Activated CD4-positive, alpha-beta memory T cell treated with anti-CD3 and anti-CD28 coated beads for 36 hours (primary cell): ENCODE measurements around the gene ZNF780A. TPM values are rescaled to one million over a fixed set of nuclear protein-coding genes. Genes with fewer than 3 reads are reported as not detected.
"Not testable (repeated sequence)": the region's sequence is repeated elsewhere in the genome, so short reads cannot be mapped to it uniquely, and the experiment has no call there.

Source experiments
- CTCF ChIA-PET: fragments of 350-600 bp; sonication (Branson Sonifier 250); formaldehyde crosslinking; loops from one replicate; lab custom pipeline; 2021; ENCODE audit warnings: antibody characterized with exemption, inconsistent platforms; lab: Charles Lee
- POLR2A ChIA-PET: fragments of 350-600 bp; sonication (Branson Sonifier 250); formaldehyde crosslinking; loops from one replicate; lab custom pipeline; 2021; ENCODE audit warnings: antibody characterized with exemption; lab: Charles Lee
- DNase-seq: peaks from one replicate; pipeline ENCODE4 v3.0.0-alpha.2; 2020
- H3K27ac Mint-ChIP-seq: one replicate; pipeline ENCODE4 v1.8.0; 2021; ENCODE audit warnings: mixed read lengths
- H3K27me3 Mint-ChIP-seq: one replicate; pipeline ENCODE4 v1.8.0; 2021; ENCODE audit warnings: mixed read lengths
- H3K36me3 Mint-ChIP-seq: one replicate; pipeline ENCODE4 v1.8.0; 2021; ENCODE audit warnings: mixed read lengths
- H3K4me1 Mint-ChIP-seq: one replicate; pipeline ENCODE4 v1.8.0; 2021; ENCODE audit warnings: low read depth, mixed read lengths
- H3K4me3 Mint-ChIP-seq: one replicate; pipeline ENCODE4 v1.8.0; 2021; ENCODE audit warnings: mild to moderate bottlenecking, mixed read lengths
- H3K9me3 Mint-ChIP-seq: one replicate; pipeline ENCODE4 v1.8.0; 2021; ENCODE audit warnings: mixed read lengths
- intact Hi-C: fragments of 100-400 bp; cut with micrococcal nuclease; formaldehyde crosslinking; loops from one replicate; pipeline ENCODE4 v1.15.1; 2023
- total RNA-seq, 2 experiments: library from RNA; stranded (reverse); gene quantifications; one replicate each; pipeline ENCODE4 v1.2.3, GENCODE V29; 2021

ZNF780A gene
- total RNA-seq, 2 experiments from 2014 or later = 17.2 to 17.3 TPM

- H3K4me3 Mint-ChIP-seq = no peak overlapping the region
- H3K36me3 Mint-ChIP-seq = peaks cover 96% of the 10 kb centered on the region
- no peak overlapping the region for H3K27ac Mint-ChIP-seq
- no peaks in the 10 kb centered on the region for H3K4me1 Mint-ChIP-seq
- peaks cover 68% of the 10 kb centered on the region for H3K9me3 Mint-ChIP-seq
- ChIA-PET POLR2A (no interaction called here), CTCF (interaction anchor here (0.6 kb wide), 1 partner anchor 90 kb away, joined by 3 read pairs; no protein-coding TSS in a partner anchor)
- DNase-seq = no peak
- no peaks in the 10 kb centered on the region for H3K27me3 Mint-ChIP-seq
- intact Hi-C loops = no loop called here
These were observed 12.4 kb downstream of the ZNF780A start for GRCh38 chr19:40078377-40078776.

- Mint-ChIP-seq H3K9me3 (peaks cover 57% of the 10 kb centered on the region), H3K36me3 (peaks cover 47% of the 10 kb centered on the region), H3K4me3 (no peak overlapping the region), H3K27ac (no peak overlapping the region), H3K27me3 (no peaks in the 10 kb centered on the region), H3K4me1 (no peaks in the 10 kb centered on the region)
- CTCF ChIA-PET = no interaction called here
- POLR2A ChIA-PET = no interaction called here
- no peak for DNase-seq
- intact Hi-C loops = no loop called here
These were observed 20.7 kb downstream of the ZNF780A start for GRCh38 chr19:40070058-40070457.

- Mint-ChIP-seq H3K36me3 (peaks cover 6% of the 10 kb centered on the region), H3K9me3 (peaks cover 18% of the 10 kb centered on the region), H3K4me1 (peaks cover 15% of the 10 kb centered on the region), H3K27ac (no peak overlapping the region), H3K27me3 (peaks cover 1% of the 10 kb centered on the region), H3K4me3 (no peak overlapping the region)
- ChIA-PET CTCF (no interaction called here), POLR2A (no interaction called here)
- no peak for DNase-seq
- intact Hi-C loops = no loop called here
These were observed 31.1 kb downstream of the ZNF780A start for GRCh38 chr19:40059624-40060023.

- Mint-ChIP-seq H3K4me1 (peaks cover 38% of the 10 kb centered on the region), H3K4me3 (peak overlapping the region; percentile 99), H3K9me3 (peaks cover 12% of the 10 kb centered on the region), H3K36me3 (peaks cover 17% of the 10 kb centered on the region), H3K27ac (no peak overlapping the region), H3K27me3 (peaks cover 1% of the 10 kb centered on the region)
- CTCF ChIA-PET = no interaction called here
- DNase-seq = no peak
- POLR2A ChIA-PET = no interaction called here
- intact Hi-C loops = loop anchor here (2.0 kb wide), 1 partner anchor 34 kb away; the partner anchor contains the start of gene ZNF780A
These were observed 33.6 kb downstream of the ZNF780A start for GRCh38 chr19:40057166-40057565.

- no peak for DNase-seq
- CTCF ChIA-PET = no interaction called here
- POLR2A ChIA-PET = interaction anchor here (0.6 to 2.7 kb wide), 2 partner anchors 86 to 406 kb away, joined by 5 to 13 read pairs; partner anchors contain the start of gene PSMC4
- intact Hi-C loops = loop anchor here (2.0 kb wide), 1 partner anchor 34 kb away; the partner anchor contains the start of gene ZNF780A
- Mint-ChIP-seq H3K36me3 (peaks cover 19% of the 10 kb centered on the region), H3K9me3 (peaks cover 13% of the 10 kb centered on the region), H3K4me3 (peak overlapping the region; percentile 99), H3K4me1 (peaks cover 38% of the 10 kb centered on the region), H3K27me3 (peaks cover 1% of the 10 kb centered on the region), H3K27ac (peak overlapping the region; percentile 93)
These were observed 34.2 kb downstream of the ZNF780A start for GRCh38 chr19:40056505-40056904.

GRCh38 chr19:40055832-40056504 is 34.8 kb downstream of the ZNF780A start, which contains the start of gene ZNF780B:
Gene ZNF780B, minus strand, starts transcription at chr19:40056231. Its CDS starts 5,899 bp downstream, at chr19:40050332.
- DNase-seq = peak; percentile 85
- H3K4me3 Mint-ChIP-seq = peak within 1 kb of the TSS; percentile 99
- H3K4me1 Mint-ChIP-seq = peaks cover 38% of the 10 kb centered on the region
- H3K27ac Mint-ChIP-seq = peak within 1 kb of the TSS; percentile 93
- ChIA-PET CTCF (interaction anchor here (1.2 kb wide), 1 partner anchor 86 kb away, joined by 7 read pairs; the partner anchor contains the start of gene PSMC4), POLR2A (interaction anchor here (0.5 to 2.7 kb wide), 3 partner anchors 86 to 406 kb away, joined by 3 to 13 read pairs (median 5); partner anchors contain the start of gene PSMC4)
- peaks cover 1% of the 10 kb centered on the region for H3K27me3 Mint-ChIP-seq
- intact Hi-C loops = loop anchor here (2.0 kb wide), 1 partner anchor 35 kb away; the partner anchor contains the start of gene ZNF780A
- H3K9me3 Mint-ChIP-seq = peaks cover 14% of the 10 kb centered on the region
- H3K36me3 Mint-ChIP-seq = peaks cover 22% of the 10 kb centered on the region

- Mint-ChIP-seq H3K4me1 (peaks cover 38% of the 10 kb centered on the region), H3K27me3 (peaks cover 1% of the 10 kb centered on the region), H3K9me3 (peaks cover 18% of the 10 kb centered on the region), H3K36me3 (peaks cover 28% of the 10 kb centered on the region), H3K27ac (no peak overlapping the region), H3K4me3 (peak overlapping the region; percentile 99)
- intact Hi-C loops = no loop called here
- CTCF ChIA-PET = interaction anchor here (1.2 kb wide), 1 partner anchor 85 kb away, joined by 7 read pairs; the partner anchor contains the start of gene PSMC4
- DNase-seq = no peak
- POLR2A ChIA-PET = interaction anchor here (0.5 to 2.7 kb wide), 4 partner anchors 29 to 209 kb away, joined by 3 to 13 read pairs (median 3); partner anchors contain the start of genes FBL and PSMC4
These were observed 35.7 kb downstream of the ZNF780A start for GRCh38 chr19:40055049-40055448.

GRCh38 chr19:40054632-40055031 is 36.1 kb downstream of the ZNF780A start:
- peak overlapping the region; percentile 99 for H3K4me3 Mint-ChIP-seq
- peaks cover 38% of the 10 kb centered on the region for H3K4me1 Mint-ChIP-seq
- H3K36me3 Mint-ChIP-seq = peaks cover 28% of the 10 kb centered on the region
- ChIA-PET POLR2A (interaction anchor here (1.0 to 2.7 kb wide), 2 partner anchors 84 to 209 kb away, joined by 3 to 13 read pairs; partner anchors contain the start of genes FBL and PSMC4), CTCF (no interaction called here)
- H3K27ac Mint-ChIP-seq = no peak overlapping the region
- DNase-seq = no peak
- peaks cover 13% of the 10 kb centered on the region for H3K9me3 Mint-ChIP-seq
- H3K27me3 Mint-ChIP-seq = peaks cover 1% of the 10 kb centered on the region
- intact Hi-C loops = no loop called here

GRCh38 chr19:40053491-40053890 is 37.3 kb downstream of the ZNF780A start:
- H3K4me1 Mint-ChIP-seq = peaks cover 38% of the 10 kb centered on the region
- no peak overlapping the region for H3K4me3 Mint-ChIP-seq
- POLR2A ChIA-PET = no interaction called here
- H3K36me3 Mint-ChIP-seq = peaks cover 32% of the 10 kb centered on the region
- no peak for DNase-seq
- no peaks in the 10 kb centered on the region for H3K27me3 Mint-ChIP-seq
- CTCF ChIA-PET = no interaction called here
- H3K27ac Mint-ChIP-seq = no peak overlapping the region
- intact Hi-C loops = no loop called here
- peaks cover 6% of the 10 kb centered on the region for H3K9me3 Mint-ChIP-seq

- H3K9me3 Mint-ChIP-seq = peaks cover 57% of the 10 kb centered on the region
- H3K4me1 Mint-ChIP-seq, H3K27me3 Mint-ChIP-seq, DNase-seq, H3K4me3 Mint-ChIP-seq, POLR2A ChIA-PET, H3K27ac Mint-ChIP-seq, CTCF ChIA-PET, intact Hi-C loops: not testable (repeated sequence)
- H3K36me3 Mint-ChIP-seq = peaks cover 56% of the 10 kb centered on the region
These were observed 49.0 kb downstream of the ZNF780A start for GRCh38 chr19:40041718-40042117.

GRCh38 chr19:40038047-40038446 is 52.7 kb downstream of the ZNF780A start:
- Mint-ChIP-seq H3K9me3 (peaks cover 65% of the 10 kb centered on the region), H3K36me3 (peaks cover 37% of the 10 kb centered on the region)
- H3K27ac Mint-ChIP-seq, H3K27me3 Mint-ChIP-seq, H3K4me3 Mint-ChIP-seq, DNase-seq, CTCF ChIA-PET, POLR2A ChIA-PET, intact Hi-C loops, H3K4me1 Mint-ChIP-seq: not testable (repeated sequence)

- H3K9me3 Mint-ChIP-seq = peaks cover 67% of the 10 kb centered on the region
These were observed 54.7 kb downstream of the ZNF780A start for GRCh38 chr19:40035996-40036395.

More at GRCh38 chr19:40035996-40036395, 54.7 kb downstream of the ZNF780A start:
- Mint-ChIP-seq H3K4me3 (no peak overlapping the region), H3K36me3 (peaks cover 37% of the 10 kb centered on the region), H3K27me3 (no peaks in the 10 kb centered on the region), H3K4me1 (no peaks in the 10 kb centered on the region), H3K27ac (no peak overlapping the region)
- intact Hi-C loops = no loop called here
- ChIA-PET POLR2A (interaction anchor here (0.6 kb wide), 1 partner anchor 662 kb away, joined by 4 read pairs; no protein-coding TSS in a partner anchor), CTCF (no interaction called here)
- DNase-seq = no peak
